ENCODE results near the gene P2RY6.

The P2RY6 gene

DNA sequence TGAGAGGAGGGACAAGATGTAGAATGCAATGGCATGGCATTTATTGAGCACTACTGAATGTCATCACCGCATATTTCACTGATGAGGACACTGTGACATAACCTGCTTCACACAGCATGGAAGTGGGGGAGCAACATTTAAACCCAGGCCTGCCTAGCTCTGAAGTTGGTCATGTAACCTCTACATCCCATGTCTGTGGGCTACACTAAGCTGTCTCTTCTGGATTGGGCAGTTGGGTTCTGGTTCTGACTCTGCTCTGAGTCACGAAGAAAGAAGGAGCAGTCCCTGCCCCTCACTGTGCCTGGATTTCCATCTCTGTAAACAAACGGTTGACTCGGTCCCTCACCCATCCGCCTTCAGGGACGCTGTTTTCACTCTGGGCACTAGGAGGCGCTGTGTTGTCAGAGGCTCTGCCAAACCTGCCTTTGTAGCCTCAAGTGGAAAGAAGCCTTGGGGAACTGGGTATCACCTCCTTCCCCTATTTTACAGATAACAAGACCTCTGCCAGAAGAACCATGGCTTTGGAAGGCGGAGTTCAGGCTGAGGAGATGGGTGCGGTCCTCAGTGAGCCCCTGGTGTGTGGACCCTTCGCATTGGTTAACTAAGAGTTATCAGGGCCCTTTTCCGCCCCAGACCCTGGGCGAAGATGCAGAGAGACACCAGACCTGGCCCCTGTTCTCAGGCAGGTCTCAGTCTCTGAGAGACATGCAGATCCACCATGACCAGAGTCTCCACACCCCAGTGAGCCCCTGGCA is 23.3 kb downstream of the P2RY6 start:
- DNase-seq (ENCODE audit: low read depth in 2 of 2, low spot score in 1 of 2): peak; percentile 39 to 49

DNA sequence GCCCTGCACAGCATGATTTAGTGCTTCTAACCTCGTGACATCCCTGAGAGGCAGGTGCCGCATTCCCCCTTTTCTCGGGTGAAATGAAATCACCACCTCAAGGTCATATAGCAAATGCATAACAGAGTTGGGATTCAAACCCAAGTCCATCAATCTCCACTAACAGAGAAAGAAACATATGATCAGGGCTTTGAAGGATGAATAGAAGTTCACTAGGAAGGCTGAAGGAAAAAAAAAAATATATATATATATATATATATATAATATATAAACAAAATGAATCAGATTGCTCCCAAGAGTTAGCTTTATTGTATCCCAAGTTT is 23.8 kb downstream of the P2RY6 start:
- DNase-seq (ENCODE audit: low read depth in 2 of 2, low spot score in 1 of 2): no peak

DNA sequence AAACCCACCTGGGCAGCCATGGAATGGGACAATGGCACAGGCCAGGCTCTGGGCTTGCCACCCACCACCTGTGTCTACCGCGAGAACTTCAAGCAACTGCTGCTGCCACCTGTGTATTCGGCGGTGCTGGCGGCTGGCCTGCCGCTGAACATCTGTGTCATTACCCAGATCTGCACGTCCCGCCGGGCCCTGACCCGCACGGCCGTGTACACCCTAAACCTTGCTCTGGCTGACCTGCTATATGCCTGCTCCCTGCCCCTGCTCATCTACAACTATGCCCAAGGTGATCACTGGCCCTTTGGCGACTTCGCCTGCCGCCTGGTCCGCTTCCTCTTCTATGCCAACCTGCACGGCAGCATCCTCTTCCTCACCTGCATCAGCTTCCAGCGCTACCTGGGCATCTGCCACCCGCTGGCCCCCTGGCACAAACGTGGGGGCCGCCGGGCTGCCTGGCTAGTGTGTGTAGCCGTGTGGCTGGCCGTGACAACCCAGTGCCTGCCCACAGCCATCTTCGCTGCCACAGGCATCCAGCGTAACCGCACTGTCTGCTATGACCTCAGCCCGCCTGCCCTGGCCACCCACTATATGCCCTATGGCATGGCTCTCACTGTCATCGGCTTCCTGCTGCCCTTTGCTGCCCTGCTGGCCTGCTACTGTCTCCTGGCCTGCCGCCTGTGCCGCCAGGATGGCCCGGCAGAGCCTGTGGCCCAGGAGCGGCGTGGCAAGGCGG is 24.5 kb downstream of the P2RY6 start:
- no peak for DNase-seq (ENCODE audit: low read depth in 2 of 2, low spot score in 1 of 2)

- no peak for DNase-seq (ENCODE audit: low read depth in 2 of 2, low spot score in 1 of 2)
Observed at GRCh38 chr11:73297231-73297590, 25.1 kb downstream of the P2RY6 start.

GRCh38 chr11:73297702-73298101 is 25.6 kb downstream of the P2RY6 start:
- no peak for DNase-seq (ENCODE audit: low read depth in 2 of 2, low spot score in 1 of 2)

DNA sequence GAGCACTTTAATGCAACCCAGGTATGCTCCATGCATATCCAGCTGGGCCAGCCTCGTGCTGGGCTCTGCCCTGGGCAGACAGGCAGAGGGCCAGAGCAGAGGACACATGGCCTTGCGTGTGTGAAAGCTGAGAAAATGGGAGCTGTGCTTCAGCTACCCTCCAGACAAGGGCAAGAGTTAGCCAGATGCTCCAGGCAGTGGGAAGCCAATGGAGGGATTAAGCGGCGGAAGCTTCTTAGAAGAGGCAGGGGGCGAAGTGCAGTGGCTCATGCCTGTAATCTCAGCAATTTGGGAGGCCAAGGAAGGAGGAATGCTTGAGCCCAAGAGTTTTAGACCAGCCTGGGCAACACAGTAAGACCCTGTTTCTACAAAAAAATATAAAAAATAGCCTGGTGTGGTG is 26.1 kb downstream of the P2RY6 start:
- no peak for DNase-seq (ENCODE audit: low read depth in 2 of 2, low spot score in 1 of 2)

- no peak for DNase-seq (ENCODE audit: low read depth in 2 of 2, low spot score in 1 of 2)
Observed at GRCh38 chr11:73299751-73300150, 27.6 kb downstream of the P2RY6 start.

GRCh38 chr11:73306069-73306841 is 34.1 kb downstream of the P2RY6 start:
- no peak for DNase-seq (ENCODE audit: low read depth in 2 of 2, low spot score in 1 of 2)

GRCh38 chr11:73306977-73307322 is 34.8 kb downstream of the P2RY6 start:
- no peak for DNase-seq (ENCODE audit: low read depth in 2 of 2, low spot score in 1 of 2)

DNA sequence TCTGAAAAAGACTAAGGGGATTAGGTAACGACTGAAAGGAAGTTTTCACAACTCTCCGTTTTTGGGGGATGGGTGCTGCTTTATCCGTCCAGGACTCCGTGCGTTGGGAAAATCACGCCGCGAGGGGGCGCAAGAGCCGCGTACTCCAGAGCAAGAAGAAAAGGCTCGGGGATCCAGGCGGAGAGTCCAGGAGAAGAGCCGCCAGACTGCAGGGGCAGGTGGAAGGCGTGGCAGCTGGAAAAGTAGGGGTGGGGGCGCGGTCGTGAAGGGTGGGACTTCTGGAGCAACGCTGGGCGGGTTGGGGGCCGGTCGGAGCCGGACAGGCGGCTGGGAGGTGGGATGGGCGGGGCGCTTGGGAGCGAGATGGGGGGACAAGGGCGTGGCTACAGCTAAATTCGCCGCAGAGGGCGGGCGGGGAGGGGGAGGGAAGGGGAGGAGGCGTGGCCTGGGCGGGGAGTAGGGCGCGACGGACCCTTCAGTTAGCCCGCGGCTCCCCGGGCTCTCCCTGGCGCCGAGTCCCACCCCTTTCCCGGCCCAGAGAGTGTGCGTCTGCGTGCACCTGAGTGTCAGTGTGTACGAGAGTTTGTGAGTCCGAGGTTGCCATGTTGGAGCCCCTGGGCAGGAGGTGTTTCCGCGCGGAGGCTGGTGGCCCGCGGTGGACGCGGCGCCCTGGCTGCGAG is 35.3 kb downstream of the P2RY6 start:
- peak; percentile 77 to 85 for DNase-seq (ENCODE audit: low read depth in 2 of 2, low spot score in 1 of 2)

- DNase-seq (ENCODE audit: low read depth in 2 of 2, low spot score in 1 of 2): no peak
Observed at GRCh38 chr11:73308003-73308960, 36.1 kb downstream of the P2RY6 start, which contains the start of gene ARHGEF17. Gene ARHGEF17 (plus strand): TSS chr11:73308276. CDS start chr11:73308639, 363 bp downstream.

GRCh38 chr11:73308961-73309919 is 37.1 kb downstream of the P2RY6 start:
- DNase-seq (ENCODE audit: low read depth in 2 of 2, low spot score in 1 of 2): no peak

- DNase-seq (ENCODE audit: low read depth in 2 of 2, low spot score in 1 of 2): no peak
Observed at GRCh38 chr11:73310076-73310475, 37.9 kb downstream of the P2RY6 start.

GRCh38 chr11:73310661-73311393 is 38.7 kb downstream of the P2RY6 start:
- no peak for DNase-seq (ENCODE audit: low read depth in 2 of 2, low spot score in 1 of 2)

- DNase-seq (ENCODE audit: low read depth in 2 of 2, low spot score in 1 of 2): no peak
Observed at GRCh38 chr11:73311394-73311869, 39.3 kb downstream of the P2RY6 start.

DNA sequence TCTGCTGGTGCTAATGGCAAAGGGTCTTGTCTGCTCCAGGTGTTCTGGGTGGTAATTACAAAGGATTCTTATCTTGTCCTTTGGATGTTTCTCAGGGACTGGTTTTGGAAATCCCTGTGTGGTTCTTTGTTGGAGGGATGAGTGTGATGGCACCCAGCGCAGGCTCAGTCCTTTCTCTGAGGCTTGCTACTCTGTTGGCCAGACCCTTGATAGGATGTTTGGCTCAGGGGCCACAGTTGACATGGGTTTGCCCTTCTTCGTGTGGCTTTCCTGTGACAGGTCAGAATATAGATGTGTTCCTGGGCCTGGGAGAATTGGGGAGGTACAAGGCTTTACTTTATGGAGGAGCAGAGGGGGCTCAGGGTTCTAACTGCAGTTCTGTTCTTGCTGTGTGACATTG is 39.9 kb downstream of the P2RY6 start:
- no peak for DNase-seq (ENCODE audit: low read depth in 2 of 2, low spot score in 1 of 2)

GRCh38 chr11:73312851-73313327 is 40.8 kb downstream of the P2RY6 start:
- DNase-seq (ENCODE audit: low read depth in 2 of 2, low spot score in 1 of 2): no peak

DNA sequence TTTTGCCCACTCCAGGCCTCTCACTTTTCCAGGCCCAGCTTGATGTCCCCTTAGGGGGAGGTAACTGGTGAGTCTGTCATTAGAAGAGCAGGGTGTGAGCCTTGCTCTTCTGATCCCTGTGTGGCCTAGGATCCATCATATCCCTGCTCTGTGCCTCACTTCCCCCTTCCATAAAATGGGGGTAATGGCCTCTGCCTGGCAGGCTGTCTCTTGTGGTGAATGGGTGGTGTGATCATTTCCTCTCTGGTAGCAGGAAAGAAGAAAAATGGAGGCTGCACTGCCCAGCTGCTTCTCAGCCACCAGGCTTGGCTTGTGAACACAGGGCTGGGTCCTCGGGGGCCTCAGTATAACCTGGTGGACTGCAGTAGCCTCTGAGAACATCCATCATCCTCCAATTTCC is 41.5 kb downstream of the P2RY6 start:
- DNase-seq (ENCODE audit: low read depth in 2 of 2, low spot score in 1 of 2): no peak
